Measurements from ENCODE around the gene VTN.

GRCh38 chr17:28341516-28341915, 28.6 kb downstream of the VTN start:
- no peak for TF ChIP-seq CTCF (optimal IDR thresholded peaks at IDR 0.05 in 1 of 3, IDR thresholded peaks at IDR 0.05 in 1 of 3, conservative IDR thresholded peaks at IDR 0.05 in 1 of 3; ENCODE audit: extremely low read depth in 1 of 3, insufficient read depth in 2 of 3, low read length in 3 of 3)
- TF ChIP-seq EZH2 (IDR thresholded peaks at IDR 0.05; ENCODE audit: low read length) = no peak

All from keratinocyte (primary cell).